Measurements from ENCODE around the gene SPRY2. TPM values are rescaled to one million over a fixed set of nuclear protein-coding genes. Genes with fewer than 3 reads are reported as not detected.

Gene SPRY2
- total RNA-seq, 1 donor from 2014 or later, result 34.6 TPM

- intact Hi-C loops (cut with micrococcal nuclease), result no loop called here
- Histone ChIP-seq H3K27me3 (ENCODE audit: low read depth) (no peaks in the 10 kb centered on the region), H3K36me3 (no peaks in the 10 kb centered on the region), H3K9me3 (replicated peaks) (no peaks in the 10 kb centered on the region), H3K27ac (replicated peaks) (no peak overlapping the region), H3K4me3 (no peak overlapping the region), H3K4me1 (peaks cover 5% of the 10 kb centered on the region)
- DNase-seq, result no peak
- no peak for TF ChIP-seq CTCF (IDR thresholded peaks at IDR 0.05; ENCODE audit: borderline replicate concordance)
Measured at GRCh38 chr13:80296638-80297037, 44.3 kb downstream of the SPRY2 start.

- Histone ChIP-seq H3K36me3 (no peaks in the 10 kb centered on the region), H3K27ac (replicated peaks) (no peak overlapping the region), H3K4me1 (no peaks in the 10 kb centered on the region), H3K27me3 (ENCODE audit: low read depth) (no peaks in the 10 kb centered on the region), H3K4me3 (no peak overlapping the region), H3K9me3 (replicated peaks) (peaks cover 12% of the 10 kb centered on the region)
- no peak for TF ChIP-seq CTCF (IDR thresholded peaks at IDR 0.05; ENCODE audit: borderline replicate concordance)
- intact Hi-C loops (cut with micrococcal nuclease), result no loop called here
- DNase-seq, result no peak
Measured at GRCh38 chr13:80290591-80290990, 50.3 kb downstream of the SPRY2 start.

All from left ventricle myocardium inferior (tissue), 1 donor.